Testis (tissue), 3 donors: ENCODE results near the gene TP53BP2. TPM values are rescaled to one million over a fixed set of nuclear protein-coding genes. Genes with fewer than 3 reads are reported as not detected.
A peak's percentile ranks its signal among the peaks of the same experiment; 100 is the strongest.

Experiments used
- DNase-seq: peaks from one replicate; pipeline ENCODE4 v3.0.0-alpha.2; 2019
- H3K27ac ChIP-seq, 2 donors: fragments of 200-600 bp; sonication (generic); one replicate each; pipeline ENCODE4 v1.5.1; 2019
- H3K27me3 ChIP-seq: fragments of 200-600 bp; sonication (generic); one replicate; pipeline ENCODE4 v1.5.1; 2019
- H3K36me3 ChIP-seq: fragments of 200-600 bp; sonication (generic); one replicate; pipeline ENCODE4 v1.5.1; 2017; ENCODE audit warnings: low read depth; ENCODE audit errors: missing control alignments
- H3K4me1 ChIP-seq: fragments of 200-600 bp; sonication (generic); one replicate; pipeline ENCODE4 v1.5.1; 2019
- H3K4me3 ChIP-seq, 2 donors: fragments of 200-600 bp; sonication (generic); one replicate each; pipeline ENCODE4 v1.5.1; 2017 to 2019
- H3K9me3 ChIP-seq: fragments of 200-600 bp; sonication (generic); one replicate; pipeline ENCODE4 v1.5.1; 2017
- CTCF ChIP-seq, 3 experiments: fragments of 450-650 bp in 2 of 3; fragments of 200-600 bp in 1 of 3; sonication (generic) in 1 of 3; IDR thresholded peaks; one replicate each; pipeline ENCODE4 v1.5.1; 2016 to 2019; ENCODE audit warnings: antibody characterized with exemption in 3 of 3, mild to moderate bottlenecking in 2 of 3, moderate library complexity in 1 of 3
- POLR2A ChIP-seq: fragments of 450-650 bp; IDR thresholded peaks from one replicate; pipeline ENCODE4 v1.6.1; 2017; ENCODE audit warnings: antibody characterized with exemption, mild to moderate bottlenecking, moderate library complexity
- WGBS, 2 donors: methylation state at CpG; one replicate each; pipeline ENCODE4 v1.1.5; 2018; 5-methylcytosine and 5-hydroxymethylcytosine counted together
- intact Hi-C: fragments of 100-400 bp; cut with DNase I; formaldehyde crosslinking; loops from one replicate; pipeline ENCODE4 v1.15.1; 2023; ENCODE audit warnings: low total_unique reads
- polyA plus RNA-seq: library from polyadenylated mRNA; stranded (reverse); fragments of 350-450 nt; fragmentation: Illumina TruSeq; extraction: RNeasy Lipid Tissue Mini Kit (QIAGEN cat#74804); gene quantifications from one replicate; pipeline ENCODE4 v1.2.3, GENCODE V29; 2014; ENCODE audit warnings: low read depth, low replicate concordance; ENCODE audit not compliant: insufficient read depth
- total RNA-seq, 2 donors: library from RNA; depleted of rRNA; stranded (reverse); fragments of >200 nt; gene quantifications; one replicate each; pipeline ENCODE4 v1.2.3, GENCODE V29; 2016

Gene TP53BP2
- total and polyA plus RNA-seq, 3 donors from 2014 or later, result 29.6 to 99.3 (median 64.3) TPM

- TF ChIP-seq CTCF (IDR thresholded peaks at IDR 0.05) (no peak), POLR2A (no peak)
- 91 to 97% methylated on average over 1 of the region's 1 CpG for WGBS, 2 donors
- intact Hi-C loops, result no loop called here
- Histone ChIP-seq H3K4me3 (no peak overlapping the region), H3K36me3 (no peaks in the 10 kb centered on the region), H3K4me1 (no peaks in the 10 kb centered on the region), H3K27me3 (no peaks in the 10 kb centered on the region), H3K27ac (no peak overlapping the region), H3K9me3 (no peaks in the 10 kb centered on the region)
- no peak for DNase-seq
Measured at GRCh38 chr1:223861904-223862303, 16.2 kb upstream of the TP53BP2 start.

- H3K4me3 ChIP-seq, result no peak overlapping the region
- no peak overlapping the region for H3K27ac ChIP-seq
- intact Hi-C loops, result no loop called here
- no peaks in the 10 kb centered on the region for H3K27me3 ChIP-seq
- no peaks in the 10 kb centered on the region for H3K4me1 ChIP-seq
- WGBS, 2 donors, result 66 to 70% methylated on average over 5 of the region's 5 CpGs
- TF ChIP-seq CTCF (IDR thresholded peaks at IDR 0.05) (no peak), POLR2A (no peak)
- no peaks in the 10 kb centered on the region for H3K36me3 ChIP-seq
- no peak for DNase-seq
- no peaks in the 10 kb centered on the region for H3K9me3 ChIP-seq
Measured at GRCh38 chr1:223860051-223860622, 14.4 kb upstream of the TP53BP2 start.

GRCh38 chr1:223859058-223859457 lies 13.3 kb upstream of the TP53BP2 start:
- Histone ChIP-seq H3K4me1 (no peaks in the 10 kb centered on the region), H3K4me3 (no peak overlapping the region), H3K27me3 (no peaks in the 10 kb centered on the region), H3K36me3 (no peaks in the 10 kb centered on the region), H3K9me3 (no peaks in the 10 kb centered on the region), H3K27ac (no peak overlapping the region)
- 33 to 53% methylated on average over 8 of the region's 8 CpGs for WGBS, 2 donors
- no peak for DNase-seq
- TF ChIP-seq CTCF (IDR thresholded peaks at IDR 0.05) (no peak), POLR2A (no peak)
- intact Hi-C loops, result no loop called here

GRCh38 chr1:223856386-223856785 lies 10.6 kb upstream of the TP53BP2 start:
- WGBS, 2 donors, result 66 to 73% methylated on average over 16 to 17 of the region's 17 CpGs

More at GRCh38 chr1:223856386-223856785, 10.6 kb upstream of the TP53BP2 start:
- Histone ChIP-seq H3K36me3 (no peaks in the 10 kb centered on the region), H3K27me3 (no peaks in the 10 kb centered on the region), H3K4me1 (no peaks in the 10 kb centered on the region), H3K27ac (no peak overlapping the region), H3K9me3 (no peaks in the 10 kb centered on the region), H3K4me3 (peak overlapping the region in 1 of 2 donors; percentile 14)
- no peak for DNase-seq
- intact Hi-C loops, result no loop called here
- TF ChIP-seq POLR2A, result no peak
- no peak for TF ChIP-seq CTCF (IDR thresholded peaks at IDR 0.05)
